T47D (cell line): ENCODE data around the gene METTL3.

Experiments used
- DNase-seq, 2 experiments: peaks; one replicate each; pipeline versions ENCODE4 v3.0.0 to v3.0.0-alpha.2; 2011 to 2012; ENCODE audit warnings: low read depth in 1 of 2, low spot score in 1 of 2
- JUND ChIP-seq: IDR thresholded peaks from 2 replicates; pipeline ENCODE4 v1.6.1; 2012; ENCODE audit warnings: low read depth
- in situ Hi-C: cut with HindIII; loops from 2 replicates; pipeline ENCODE4 v1.10.0; 2016; ENCODE audit warnings: low sequenced_read_pairs, low pct_unique_long_range_greater_than_20kb

METTL3 gene

DNA sequence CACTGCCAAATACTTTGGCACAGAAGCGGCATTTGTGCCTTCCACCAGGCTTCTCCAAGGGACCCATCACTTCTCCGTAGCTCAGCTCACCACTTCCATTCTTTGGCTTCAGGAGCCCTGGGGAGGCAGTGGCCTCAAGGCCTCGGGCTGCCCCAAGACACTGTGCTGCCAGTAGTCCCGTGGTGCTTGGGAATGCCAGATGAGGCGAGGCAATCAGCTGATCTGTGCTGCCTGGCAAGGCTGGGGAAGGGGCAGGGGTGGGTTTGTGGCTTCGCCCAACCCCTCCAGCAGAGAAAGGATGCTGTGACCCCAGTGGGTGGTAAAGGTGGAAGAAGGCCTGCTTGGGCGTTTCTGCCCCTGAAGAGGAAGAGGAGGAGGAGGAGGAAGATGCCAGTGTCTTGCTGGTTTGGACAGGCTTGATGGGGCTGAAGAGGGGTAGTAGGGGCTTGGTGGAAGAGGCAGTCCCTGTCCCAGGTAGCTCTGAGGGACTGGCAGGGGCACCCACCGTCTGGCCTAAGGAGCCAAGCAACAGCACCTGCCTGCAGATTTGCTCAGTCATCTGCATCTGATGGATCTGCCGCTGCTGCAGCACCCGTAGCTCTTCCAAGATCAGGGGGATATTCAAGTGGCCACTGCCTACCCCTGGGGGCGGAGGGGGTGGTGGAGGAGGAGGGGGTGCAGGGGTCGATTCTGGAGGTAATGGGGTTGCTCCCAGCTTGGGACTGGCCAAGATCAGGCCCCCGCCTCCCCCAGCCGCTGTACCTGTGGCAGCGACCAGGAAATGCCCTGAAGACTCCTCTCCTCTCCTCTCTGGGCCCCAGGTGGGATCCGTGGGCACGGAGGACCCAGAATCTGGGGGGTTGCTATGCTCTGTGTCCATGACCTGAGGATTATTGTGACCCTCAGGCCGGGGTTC lies 13.7 kb upstream of the METTL3 start:
- TF ChIP-seq JUND = no peak
- in situ Hi-C loops = no loop called here
- no peak for DNase-seq

DNA sequence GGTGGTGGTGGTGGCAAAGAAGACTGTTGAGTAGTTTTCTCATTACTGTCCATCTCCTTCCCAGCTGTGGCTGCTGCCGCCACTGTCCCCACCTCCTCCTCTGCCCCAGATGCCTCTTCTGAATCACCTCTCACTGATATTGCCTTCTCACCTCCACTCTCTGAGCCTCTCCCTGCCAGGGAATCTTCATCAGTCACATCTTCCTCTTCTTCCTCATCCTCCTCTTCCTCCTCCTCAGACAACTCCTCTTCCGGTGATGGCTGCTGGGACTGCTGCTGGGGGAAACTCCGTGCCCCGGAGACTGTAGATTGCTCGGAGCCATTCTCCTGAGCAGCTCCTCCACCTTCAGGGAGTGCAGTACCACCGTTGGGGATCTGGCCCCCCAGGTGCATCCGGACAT lies 12.1 kb upstream of the METTL3 start:
- no peak for DNase-seq
- in situ Hi-C loops = no loop called here
- no peak for TF ChIP-seq JUND

DNA sequence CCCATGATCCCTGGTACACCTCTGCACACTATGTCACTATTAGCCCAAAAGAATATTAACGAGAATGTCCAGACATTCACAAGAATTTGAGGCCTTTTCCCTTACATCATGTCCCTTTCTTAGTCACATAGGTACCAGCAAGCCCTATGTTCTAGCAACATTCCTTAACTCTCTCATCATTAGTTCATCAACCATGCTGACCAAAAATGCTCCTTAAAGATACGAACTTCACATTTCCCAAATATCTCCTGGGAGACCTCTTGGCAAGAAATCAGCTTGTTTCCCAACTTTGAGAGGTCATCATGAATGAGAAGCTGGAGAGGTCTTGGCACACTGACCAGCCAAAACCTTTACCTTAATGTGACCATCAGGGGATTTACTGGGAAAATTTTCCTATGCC lies 10.4 kb upstream of the METTL3 start:
- no peak for TF ChIP-seq JUND
- in situ Hi-C loops = no loop called here
- no peak for DNase-seq

DNA sequence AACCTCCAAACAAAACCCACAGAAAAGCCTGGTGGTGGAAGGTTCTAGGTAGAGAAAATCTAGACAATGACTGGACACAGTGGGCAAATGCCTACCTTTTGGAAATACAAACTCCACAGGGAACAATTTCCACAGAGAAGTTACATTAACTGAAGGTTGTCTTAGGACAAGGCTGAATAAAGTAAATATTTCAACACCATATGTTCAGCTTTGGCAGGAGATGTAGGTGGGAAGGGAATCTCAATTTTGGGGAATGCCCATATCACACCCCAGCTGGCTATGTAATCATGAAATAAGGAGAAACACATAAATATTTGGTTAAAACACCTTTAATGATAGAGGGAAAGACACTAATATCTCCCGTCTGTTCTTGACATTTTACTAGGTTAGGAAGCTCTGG lies 9.6 kb upstream of the METTL3 start:
- TF ChIP-seq JUND = no peak
- in situ Hi-C loops = no loop called here
- no peak for DNase-seq

DNA sequence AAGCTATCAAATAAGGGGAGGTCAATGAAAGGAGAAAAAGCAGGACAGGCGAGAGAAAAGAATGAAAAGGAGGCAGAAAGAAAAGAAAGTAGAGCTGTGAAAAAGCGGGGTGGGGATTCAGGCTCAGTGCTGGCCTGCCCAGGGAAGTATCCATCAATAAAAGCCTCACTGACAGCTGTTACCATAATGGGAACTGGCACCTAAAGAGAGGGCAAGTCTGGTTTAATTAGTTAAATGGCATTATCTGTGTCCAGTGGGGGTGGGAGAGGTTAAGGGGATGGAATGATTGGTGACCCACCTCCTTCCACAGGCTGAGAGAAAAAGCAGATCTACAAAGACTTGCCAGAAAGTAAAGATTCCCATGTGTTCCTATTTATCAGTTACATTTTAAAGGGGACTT lies 7.6 kb upstream of the METTL3 start:
- no peak for TF ChIP-seq JUND
- no peak for DNase-seq
- in situ Hi-C loops = no loop called here

DNA sequence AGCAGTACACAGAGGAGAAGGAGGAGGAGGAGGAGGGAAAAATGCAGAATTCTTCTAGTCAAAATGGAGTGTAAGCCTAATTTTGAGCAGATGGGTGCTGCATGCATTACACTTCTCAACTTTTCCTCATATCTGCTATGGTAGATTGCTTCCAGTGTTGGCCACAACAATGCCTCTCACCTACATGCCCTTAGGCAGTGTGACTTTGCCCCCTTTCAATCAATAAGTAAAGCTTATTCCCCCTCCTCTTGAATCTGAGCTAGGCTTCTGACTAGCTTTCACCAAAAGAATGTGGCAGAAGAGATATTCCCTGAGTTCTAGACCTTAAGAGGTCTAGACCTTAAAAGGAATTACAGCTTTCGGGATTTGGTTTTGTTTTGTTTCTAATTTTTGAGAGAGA lies 3.2 kb upstream of the METTL3 start:
- in situ Hi-C loops = no loop called here
- no peak for DNase-seq
- no peak for TF ChIP-seq JUND

DNA sequence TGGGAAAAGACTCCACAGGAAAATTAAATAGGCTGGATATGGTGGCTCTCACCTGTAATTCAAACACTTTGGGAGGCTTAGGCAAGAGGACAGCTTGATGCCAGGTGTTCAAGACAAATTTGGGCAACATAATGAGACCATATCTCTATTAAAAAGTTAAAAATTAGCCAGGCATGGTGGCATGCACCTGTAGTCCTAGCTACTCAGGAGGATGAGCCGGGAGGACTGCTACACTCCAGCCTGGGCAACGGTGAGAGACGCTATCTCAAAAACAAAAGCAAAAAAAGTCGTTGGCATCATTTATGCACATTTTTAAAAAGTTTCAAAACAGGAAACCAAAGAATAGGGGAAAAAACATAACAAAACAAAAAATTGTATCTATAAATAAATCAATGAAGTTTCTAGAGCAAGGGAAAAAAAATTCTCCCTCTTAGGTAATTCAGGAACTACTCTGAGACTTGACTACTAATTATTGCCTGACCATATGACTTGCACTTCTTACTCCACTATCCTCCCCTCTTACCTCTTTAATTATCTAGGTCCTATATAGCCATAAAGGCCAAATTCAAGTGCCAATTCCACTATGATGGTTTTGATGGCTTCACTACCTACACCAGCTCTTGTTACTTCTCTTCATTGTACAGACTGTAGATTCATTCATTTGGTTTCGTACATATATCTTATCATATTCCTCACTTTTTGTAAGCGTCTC lies 1.6 kb downstream of the METTL3 start:
- TF ChIP-seq JUND = no peak
- in situ Hi-C loops = no loop called here
- no peak for DNase-seq

DNA sequence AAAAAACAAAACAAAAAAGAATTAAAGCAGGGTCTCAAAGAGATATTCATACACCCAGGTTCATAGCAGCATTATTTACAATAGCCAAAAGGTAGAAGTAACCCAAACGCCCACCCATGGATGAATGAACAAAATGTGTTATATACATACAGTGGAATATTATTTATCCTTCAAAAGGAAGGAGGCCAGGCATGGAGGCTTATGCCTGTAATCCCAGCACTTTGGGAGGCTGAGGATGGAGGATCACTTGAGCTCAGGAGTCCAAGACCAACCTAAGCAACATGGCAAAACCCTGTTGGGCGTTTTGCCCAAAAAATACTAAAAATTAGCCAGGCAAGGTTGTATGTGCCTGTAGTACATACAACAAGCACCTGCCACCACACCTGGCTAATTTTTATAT lies 4.6 kb downstream of the METTL3 start:
- TF ChIP-seq JUND = no peak
- no peak for DNase-seq
- in situ Hi-C loops = no loop called here

DNA sequence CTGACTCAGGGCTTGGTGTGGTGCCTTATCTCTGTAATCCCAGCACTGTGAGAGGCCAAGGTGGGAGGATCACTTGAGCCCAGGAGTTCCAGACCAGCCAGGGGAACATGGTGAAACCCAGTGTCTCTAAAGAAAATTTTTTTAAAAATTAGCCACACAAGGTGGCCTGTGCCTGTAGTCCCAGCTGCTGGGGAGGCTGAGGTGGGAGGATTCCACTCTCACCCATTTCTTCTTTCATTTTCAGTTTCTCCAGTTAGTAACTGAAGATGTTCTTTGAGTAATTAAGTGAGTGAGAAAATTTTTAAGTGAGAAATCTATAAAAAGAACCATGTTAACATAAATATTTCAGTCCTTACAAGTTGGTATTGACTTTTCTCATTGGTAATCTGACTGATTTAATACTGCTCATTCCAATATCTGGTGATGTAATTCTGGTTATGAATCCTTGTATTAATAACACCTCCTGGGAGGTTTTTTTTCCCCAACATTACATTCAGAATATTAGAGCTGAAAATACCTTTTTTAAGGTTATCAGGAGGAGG lies 6.1 kb downstream of the METTL3 start:
- no peak for TF ChIP-seq JUND
- in situ Hi-C loops = no loop called here
- DNase-seq = no peak

DNA sequence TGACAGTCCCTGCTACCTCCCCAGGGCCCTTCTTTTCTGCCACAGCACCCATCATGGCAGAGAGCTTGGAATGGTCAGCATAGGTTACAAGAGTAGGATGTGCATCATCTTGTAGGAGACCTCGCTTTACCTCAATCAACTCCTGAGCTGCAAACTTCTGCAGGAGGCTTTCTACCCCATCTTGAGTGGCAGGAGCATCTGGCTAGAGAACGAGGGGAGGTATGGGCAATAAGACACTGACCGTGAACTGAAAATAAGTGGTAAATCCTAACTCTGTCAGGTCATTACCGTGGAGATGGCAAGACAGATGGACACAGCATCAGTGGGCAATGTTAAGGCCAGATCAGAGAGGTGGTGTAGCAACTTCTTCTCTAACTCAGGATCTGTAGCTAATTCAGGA lies 7.8 kb downstream of the METTL3 start:
- TF ChIP-seq JUND = no peak
- in situ Hi-C loops = no loop called here
- DNase-seq = no peak

DNA sequence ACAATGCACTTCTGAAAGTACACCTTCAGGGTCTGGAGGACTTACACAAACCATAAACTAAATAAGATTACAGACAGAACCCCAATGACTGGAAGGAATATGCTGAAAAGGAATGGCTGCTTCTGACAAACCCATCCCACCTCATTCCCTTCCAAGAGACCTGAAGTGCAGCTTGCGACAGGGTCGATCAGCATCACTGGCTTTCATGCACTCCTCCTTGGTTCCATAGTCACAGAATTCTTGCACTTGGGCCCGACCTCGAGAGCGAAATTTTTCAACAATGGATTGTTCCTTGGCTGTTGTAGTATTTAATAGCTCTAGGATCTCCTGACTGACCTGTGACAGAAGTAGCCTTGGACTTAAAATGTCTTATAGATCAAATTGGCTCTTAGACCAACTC lies 9.6 kb downstream of the METTL3 start:
- DNase-seq = no peak
- in situ Hi-C loops = no loop called here

DNA sequence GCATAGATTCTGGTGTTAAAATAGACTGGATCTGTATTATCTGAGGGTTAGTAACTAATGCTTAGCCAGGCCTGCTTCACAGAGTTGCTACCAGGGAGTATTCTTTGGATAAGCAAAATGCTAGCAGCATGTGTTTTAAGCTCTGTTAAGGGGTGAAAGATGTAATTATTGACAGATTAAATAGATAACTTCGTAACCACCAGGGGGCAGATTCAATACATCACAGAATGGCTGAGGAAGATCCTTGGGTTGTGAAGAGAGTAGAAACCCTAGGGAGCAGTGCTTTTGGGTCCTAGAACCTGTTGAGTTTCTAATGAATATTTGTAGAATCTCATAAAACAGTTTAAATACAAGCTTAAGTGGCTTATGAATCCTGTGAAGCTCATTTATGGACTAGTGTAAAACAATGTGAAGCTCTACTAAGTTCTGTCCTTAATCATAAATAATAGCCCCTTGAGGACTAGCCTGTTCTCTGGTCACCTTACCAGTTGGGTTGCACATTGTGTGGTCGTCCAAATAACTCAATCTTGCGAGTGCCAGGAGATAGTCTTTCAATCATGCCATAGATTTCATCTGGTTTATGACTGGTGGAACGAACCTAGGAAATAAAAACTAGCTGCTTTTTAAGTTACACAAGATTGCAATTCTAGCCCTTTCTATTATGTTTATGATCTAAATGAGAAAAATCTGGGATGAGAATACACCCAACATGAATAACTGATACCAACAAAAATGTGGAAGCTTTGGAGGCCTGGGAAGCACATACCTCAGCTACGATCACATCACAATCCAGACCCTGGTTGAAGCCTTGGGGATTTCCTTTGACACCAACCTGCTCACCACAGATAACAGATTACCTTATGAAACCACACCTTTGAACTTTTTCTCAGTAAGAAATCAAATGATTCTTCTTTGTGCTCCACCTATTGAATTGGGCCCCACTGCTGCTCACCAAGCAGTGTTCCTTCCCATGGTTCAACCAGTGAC lies 12.3 kb downstream of the METTL3 start:
- no peak for TF ChIP-seq JUND
- DNase-seq = peak; percentile 7 to 70
- in situ Hi-C loops = no loop called here

More for the DNA sequence above, 9.6 kb downstream of the METTL3 start:
- no peak for TF ChIP-seq JUND
